ENCODE data around the gene KMT2B. TPM values are rescaled to one million over a fixed set of nuclear protein-coding genes. Genes with fewer than 3 reads are reported as not detected.

The KMT2B gene
- total and polyA plus RNA-seq, 9 of the 15 experiments (the other 6 are each of a cell fraction or from before 2014, with no cell fraction given) = 0.63 to 43.9 (median 8.1) TPM

DNA sequence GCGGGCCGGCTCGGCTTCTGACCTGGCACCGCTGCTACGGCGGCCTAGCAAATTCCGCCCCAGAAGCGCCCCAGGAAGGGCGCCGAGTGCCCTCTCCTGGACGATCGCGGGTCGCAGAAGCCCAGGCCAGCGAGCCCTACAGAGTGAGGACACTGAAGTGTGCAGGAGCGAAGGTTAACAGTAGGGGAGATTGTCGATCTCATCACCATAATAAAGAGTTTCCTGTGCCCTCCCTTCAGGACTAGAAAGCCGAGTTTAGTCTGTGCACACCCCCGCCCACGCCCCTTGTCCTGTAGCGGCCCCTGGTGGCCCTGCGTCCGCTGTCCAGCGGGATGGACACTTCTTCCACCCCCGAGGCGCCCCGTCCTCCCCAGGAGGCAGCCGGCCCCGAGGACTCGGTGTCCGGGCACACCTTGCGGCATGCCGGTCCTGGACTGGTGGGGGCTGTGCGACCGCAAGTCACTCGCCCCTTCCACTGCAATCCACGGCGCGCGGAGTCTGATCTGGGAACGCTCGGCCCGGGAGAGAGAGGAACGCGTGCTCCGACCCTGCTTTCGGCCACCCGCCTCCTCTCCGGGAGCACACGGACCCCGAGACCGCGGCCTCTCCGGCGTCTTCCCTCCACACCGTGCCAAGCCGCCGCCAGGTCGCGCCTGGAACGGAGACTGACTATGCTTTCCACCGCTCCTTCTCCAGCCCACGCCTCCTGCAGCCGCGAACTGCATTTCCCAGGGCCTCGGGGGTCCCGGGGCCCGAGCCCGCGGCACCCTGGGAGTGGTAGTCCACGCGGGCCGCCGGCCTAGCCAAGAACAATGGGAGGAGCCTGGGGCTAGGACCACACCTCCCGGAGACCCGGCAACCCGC lies 770 bp upstream of the KMT2B start:
- H3K9me3 ChIP-seq (replicated peaks; ENCODE audit: control insufficient read depth, insufficient read depth, low read depth, low read length) = no peaks in the 10 kb centered on the region
- H3K4me1 ChIP-seq (replicated peaks in 1 of 2; ENCODE audit: control insufficient read depth in 2 of 2, insufficient read depth in 2 of 2, low read length in 2 of 2) = peaks cover 14 to 64% of the 10 kb centered on the region in 2 experiments
- FAIRE-seq (peak; percentile 96), DNase-seq (ENCODE audit: extremely low read depth in 1 of 4, low spot score in 3 of 4) (peak; percentile 93 to 97 (median 94)), ATAC-seq (peak; percentile 92)
- H3K79me2 ChIP-seq (ENCODE audit: control insufficient read depth, insufficient read depth, low read length) = peaks cover 33% of the 10 kb centered on the region
- in situ Hi-C loops (cut with MboI) (no loop called here), intact Hi-C loops (cut with micrococcal nuclease) (loop anchor here (1.0 to 2.0 kb wide), 4 partner anchors 24 to 214 kb away; no protein-coding TSS in a partner anchor)
- peak overlapping the region; percentile 79 for H3K27ac ChIP-seq (ENCODE audit: extremely low read depth, low read depth, low read length)
- peak overlapping the region; percentile 89 for H3K4me2 ChIP-seq (ENCODE audit: insufficient read depth, low read length)
- 0 out of 2 replicates have a peak, but pooled peaks cover 11% of the 10 kb centered on the region for H4K20me1 ChIP-seq (replicated peaks; ENCODE audit: control insufficient read depth, insufficient read depth, low read length)
- TSS peak; percentile 90 for BruUV-seq (replicated peaks)
- ChIA-PET POLR2A (interaction anchor here (1.9 kb wide), 1 partner anchor 11 kb away, joined by 12 read pairs; no protein-coding TSS in a partner anchor), CTCF (ENCODE audit: low intra/inter-chr PET ratio) (interaction anchor here (0.6 to 3.0 kb wide), 13 partner anchors 16 to 650 kb away, joined by 3 to 76 read pairs (median 4); partner anchors contain the start of gene TMEM147)
- peaks cover 2 to 24% of the 10 kb centered on the region in 2 experiments; a peak in 4 of 5 replicates for H3K27me3 ChIP-seq (ENCODE audit: control insufficient read depth in 2 of 2, insufficient read depth in 2 of 2, low read length in 2 of 2)
- H3K4me3 ChIP-seq = peak overlapping the region; percentile 96
- peak overlapping the region; percentile 94 for H2AFZ ChIP-seq (ENCODE audit: low read depth, low read length)
- WGBS (ENCODE audit: insufficient coverage, low coverage, missing lambda C conversion rate) = under 1% methylated on average over 42 of the region's 77 CpGs
- peak overlapping the region; percentile 78 to 91 for H3K9ac ChIP-seq (ENCODE audit: insufficient read depth in 1 of 2, low read depth in 2 of 2, low read length in 2 of 2)
- H3K36me3 ChIP-seq (ENCODE audit: control insufficient read depth, insufficient read depth, low read length) = peaks cover 25% of the 10 kb centered on the region; the same call in 2 of the 3 replicates
- H3K9me1 ChIP-seq (ENCODE audit: control insufficient read depth, insufficient read depth, low read length) = no peaks in the 10 kb centered on the region
- TF ChIP-seq, protein P1, sequence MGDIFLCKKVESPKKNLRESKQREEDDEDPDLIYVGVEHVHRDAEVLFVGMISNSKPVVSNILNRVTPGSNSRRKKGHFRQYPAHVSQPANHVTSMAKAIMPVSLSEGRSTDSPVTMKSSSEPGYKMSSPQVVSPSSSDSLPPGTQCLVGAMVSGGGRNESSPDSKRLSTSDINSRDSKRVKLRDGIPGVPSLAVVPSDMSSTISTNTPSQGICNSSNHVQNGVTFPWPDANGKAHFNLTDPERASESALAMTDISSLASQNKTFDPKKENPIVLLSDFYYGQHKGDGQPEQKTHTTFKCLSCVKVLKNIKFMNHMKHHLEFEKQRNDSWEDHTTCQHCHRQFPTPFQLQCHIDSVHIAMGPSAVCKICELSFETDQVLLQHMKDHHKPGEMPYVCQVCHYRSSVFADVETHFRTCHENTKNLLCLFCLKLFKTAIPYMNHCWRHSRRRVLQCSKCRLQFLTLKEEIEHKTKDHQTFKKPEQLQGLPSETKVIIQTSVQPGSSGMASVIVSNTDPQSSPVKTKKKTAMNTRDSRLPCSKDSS (IDR thresholded peaks at IDR 0.05; ENCODE audit: low read depth, partially characterized antibody) = no peak
- TF ChIP-seq, protein P2, sequence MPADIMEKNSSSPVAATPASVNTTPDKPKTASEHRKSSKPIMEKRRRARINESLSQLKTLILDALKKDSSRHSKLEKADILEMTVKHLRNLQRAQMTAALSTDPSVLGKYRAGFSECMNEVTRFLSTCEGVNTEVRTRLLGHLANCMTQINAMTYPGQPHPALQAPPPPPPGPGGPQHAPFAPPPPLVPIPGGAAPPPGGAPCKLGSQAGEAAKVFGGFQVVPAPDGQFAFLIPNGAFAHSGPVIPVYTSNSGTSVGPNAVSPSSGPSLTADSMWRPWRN (IDR thresholded peaks at IDR 0.05; ENCODE audit: low read depth) = no peak
- no peak for TF ChIP-seq ZNF408 (CRISPR knock-in tag; IDR thresholded peaks at IDR 0.05; ENCODE audit: low read depth)
- peak; percentile 73 for TF ChIP-seq EP400 (IDR thresholded peaks at IDR 0.05)
- TF ChIP-seq, protein P3, sequence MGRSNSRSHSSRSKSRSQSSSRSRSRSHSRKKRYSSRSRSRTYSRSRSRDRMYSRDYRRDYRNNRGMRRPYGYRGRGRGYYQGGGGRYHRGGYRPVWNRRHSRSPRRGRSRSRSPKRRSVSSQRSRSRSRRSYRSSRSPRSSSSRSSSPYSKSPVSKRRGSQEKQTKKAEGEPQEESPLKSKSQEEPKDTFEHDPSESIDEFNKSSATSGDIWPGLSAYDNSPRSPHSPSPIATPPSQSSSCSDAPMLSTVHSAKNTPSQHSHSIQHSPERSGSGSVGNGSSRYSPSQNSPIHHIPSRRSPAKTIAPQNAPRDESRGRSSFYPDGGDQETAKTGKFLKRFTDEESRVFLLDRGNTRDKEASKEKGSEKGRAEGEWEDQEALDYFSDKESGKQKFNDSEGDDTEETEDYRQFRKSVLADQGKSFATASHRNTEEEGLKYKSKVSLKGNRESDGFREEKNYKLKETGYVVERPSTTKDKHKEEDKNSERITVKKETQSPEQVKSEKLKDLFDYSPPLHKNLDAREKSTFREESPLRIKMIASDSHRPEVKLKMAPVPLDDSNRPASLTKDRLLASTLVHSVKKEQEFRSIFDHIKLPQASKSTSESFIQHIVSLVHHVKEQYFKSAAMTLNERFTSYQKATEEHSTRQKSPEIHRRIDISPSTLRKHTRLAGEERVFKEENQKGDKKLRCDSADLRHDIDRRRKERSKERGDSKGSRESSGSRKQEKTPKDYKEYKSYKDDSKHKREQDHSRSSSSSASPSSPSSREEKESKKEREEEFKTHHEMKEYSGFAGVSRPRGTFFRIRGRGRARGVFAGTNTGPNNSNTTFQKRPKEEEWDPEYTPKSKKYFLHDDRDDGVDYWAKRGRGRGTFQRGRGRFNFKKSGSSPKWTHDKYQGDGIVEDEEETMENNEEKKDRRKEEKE (IDR thresholded peaks at IDR 0.05; ENCODE audit: borderline replicate concordance in 1 of 2, control insufficient read depth in 1 of 2, low read depth in 2 of 2, low read length in 1 of 2) = 0 out of 4 replicates have a peak, but pooled peaks of 1 of the 2 experiments have one; percentile 42
- TF ChIP-seq TBP (optimal IDR thresholded peaks at IDR 0.05; ENCODE audit: low read depth, low read length) = peak; percentile 62
- 0 out of 2 replicates have a peak, but pooled peaks have one; percentile 11 for TF ChIP-seq NFIC (IDR thresholded peaks at IDR 0.05)
- TF ChIP-seq HDAC8 (tag; IDR thresholded peaks at IDR 0.05) = no peak; the same call in 1 of the 2 replicates
- TF ChIP-seq HDAC3 (IDR thresholded peaks at IDR 0.05; ENCODE audit: borderline replicate concordance, partially characterized antibody) = no peak
- TF ChIP-seq PTRF (tag; IDR thresholded peaks at IDR 0.05) = no peak
- TF ChIP-seq ETV5 (CRISPR knock-in tag; IDR thresholded peaks at IDR 0.05; ENCODE audit: low read depth) = peak; percentile 35; the same call in 1 of the 2 replicates

Data from K562 (cell line).